GM19468 (cell line): Measurements from ENCODE around the gene SPPL2B.

ENCODE experiments used
- ATAC-seq: cut with Tn5 transposase; IDR thresholded peaks from one replicate; pipeline ENCODE4 v1.9.1; 2021; ENCODE audit warnings: mild to moderate bottlenecking, moderate library complexity, moderate number of reproducible peaks; ENCODE audit not compliant: unreplicated experiment; ENCODE audit errors: extremely low read depth

The SPPL2B gene

DNA sequence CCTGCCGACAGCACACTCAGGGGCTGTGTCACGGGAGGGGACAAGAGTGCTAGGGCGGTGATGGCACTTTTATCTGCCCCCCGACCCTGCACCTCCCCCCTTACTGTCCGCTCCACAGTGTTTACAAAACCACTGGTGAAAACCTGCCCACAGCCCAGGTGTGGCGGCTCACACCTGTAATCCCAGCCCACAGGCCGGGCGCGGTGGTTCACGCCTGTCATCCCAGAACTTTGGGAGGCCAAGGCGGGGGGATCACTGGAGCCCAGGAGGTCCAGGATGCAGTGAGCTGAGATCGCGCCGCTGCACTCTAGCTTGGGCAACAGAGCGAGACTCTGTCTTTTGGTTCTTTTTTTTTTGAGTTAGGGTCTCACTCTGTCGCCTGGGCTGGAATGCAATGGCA lies 32.3 kb upstream of the SPPL2B start:
- ATAC-seq, result no peak

DNA sequence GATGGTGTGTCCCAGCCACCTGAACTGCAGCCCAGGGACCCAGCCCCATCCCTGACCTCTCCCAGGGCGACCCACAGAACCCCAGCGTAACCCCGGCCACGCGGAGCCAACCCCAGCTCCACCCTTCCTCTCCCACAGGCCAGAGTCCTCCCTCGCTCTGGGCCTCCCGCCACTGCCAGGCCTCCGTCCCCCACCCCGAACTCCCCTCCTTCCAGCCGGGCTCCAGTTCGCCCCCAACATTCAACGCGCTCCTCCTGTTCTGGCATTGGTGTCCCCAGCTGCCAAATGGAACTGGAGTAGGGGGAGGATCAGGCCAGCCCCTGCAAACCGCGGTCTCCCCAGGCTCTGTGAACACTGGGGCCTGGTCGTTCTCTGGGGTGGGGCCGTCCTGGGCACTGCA lies 28.0 kb upstream of the SPPL2B start:
- ATAC-seq, result no peak

DNA sequence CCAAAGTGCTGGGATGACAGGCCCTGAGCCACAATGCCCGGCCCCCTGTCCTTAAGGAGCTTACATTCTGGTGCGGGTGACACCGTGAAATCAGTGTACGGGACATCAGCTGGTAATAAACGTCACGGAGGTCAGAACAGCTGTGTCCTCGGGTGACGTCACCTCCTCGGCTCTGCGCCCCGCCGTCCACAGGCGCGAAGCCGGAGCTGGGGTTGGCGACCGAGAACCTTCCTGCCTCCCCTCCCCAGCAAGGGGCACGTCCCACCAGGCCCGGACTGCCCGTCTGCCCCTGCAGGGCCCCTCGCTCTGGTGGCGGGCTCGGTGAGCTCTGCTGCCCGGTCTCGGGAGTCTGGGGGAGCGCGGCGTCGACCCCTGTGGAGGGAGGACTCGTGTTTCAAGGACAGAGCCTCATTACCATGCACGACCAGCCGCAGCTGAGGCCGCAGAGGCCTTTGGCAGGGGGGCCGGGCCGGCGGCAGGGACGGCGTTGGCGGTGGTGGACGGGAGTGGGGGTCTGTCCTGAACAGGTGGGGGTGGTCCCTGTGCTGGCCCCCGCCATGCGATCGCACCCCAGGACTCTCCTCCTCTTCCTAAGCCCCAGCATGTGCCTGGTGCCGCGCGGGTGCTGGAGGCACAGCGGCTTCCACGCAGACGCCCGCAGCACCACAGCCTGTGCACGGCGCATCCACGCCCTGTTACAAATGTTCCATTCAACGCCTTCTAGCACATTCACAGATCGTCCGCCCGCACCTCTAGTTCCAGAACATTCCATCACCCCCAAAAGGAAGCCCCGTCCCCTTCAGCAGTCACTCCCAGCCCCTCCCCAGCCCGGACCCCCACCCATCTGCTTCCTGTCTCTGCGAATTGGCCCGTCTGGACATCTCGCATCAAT lies 25.9 kb upstream of the SPPL2B start:
- ATAC-seq, result no peak

DNA sequence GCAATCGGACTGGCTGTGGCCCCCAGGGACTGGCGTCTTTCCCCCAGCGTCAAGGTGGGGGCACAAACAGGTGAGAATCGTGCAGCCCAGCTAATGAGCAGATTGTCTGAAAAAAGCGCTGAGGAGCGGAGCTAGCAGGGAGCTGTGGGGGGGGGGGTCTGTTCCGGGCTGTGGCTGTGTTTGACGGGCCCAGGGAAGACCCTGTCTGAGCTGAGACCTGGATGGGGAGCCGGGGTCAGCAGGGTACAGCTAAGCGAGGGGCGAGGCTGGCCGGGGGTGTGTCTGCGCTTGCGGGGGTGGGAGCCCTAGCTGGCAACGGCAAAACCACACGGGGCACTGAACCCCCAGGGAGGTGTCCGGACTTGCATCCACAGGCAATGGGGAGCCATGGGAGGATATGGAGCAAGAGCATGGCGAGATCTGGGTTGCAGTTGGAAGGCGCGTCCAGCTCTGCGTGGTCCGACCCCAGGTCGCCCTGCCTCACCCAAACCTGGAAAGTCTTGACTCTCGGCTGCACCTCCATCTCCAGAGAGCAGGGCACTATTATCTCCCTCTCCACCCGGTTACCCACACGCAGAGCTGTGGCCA lies 25.2 kb upstream of the SPPL2B start:
- no peak for ATAC-seq

DNA sequence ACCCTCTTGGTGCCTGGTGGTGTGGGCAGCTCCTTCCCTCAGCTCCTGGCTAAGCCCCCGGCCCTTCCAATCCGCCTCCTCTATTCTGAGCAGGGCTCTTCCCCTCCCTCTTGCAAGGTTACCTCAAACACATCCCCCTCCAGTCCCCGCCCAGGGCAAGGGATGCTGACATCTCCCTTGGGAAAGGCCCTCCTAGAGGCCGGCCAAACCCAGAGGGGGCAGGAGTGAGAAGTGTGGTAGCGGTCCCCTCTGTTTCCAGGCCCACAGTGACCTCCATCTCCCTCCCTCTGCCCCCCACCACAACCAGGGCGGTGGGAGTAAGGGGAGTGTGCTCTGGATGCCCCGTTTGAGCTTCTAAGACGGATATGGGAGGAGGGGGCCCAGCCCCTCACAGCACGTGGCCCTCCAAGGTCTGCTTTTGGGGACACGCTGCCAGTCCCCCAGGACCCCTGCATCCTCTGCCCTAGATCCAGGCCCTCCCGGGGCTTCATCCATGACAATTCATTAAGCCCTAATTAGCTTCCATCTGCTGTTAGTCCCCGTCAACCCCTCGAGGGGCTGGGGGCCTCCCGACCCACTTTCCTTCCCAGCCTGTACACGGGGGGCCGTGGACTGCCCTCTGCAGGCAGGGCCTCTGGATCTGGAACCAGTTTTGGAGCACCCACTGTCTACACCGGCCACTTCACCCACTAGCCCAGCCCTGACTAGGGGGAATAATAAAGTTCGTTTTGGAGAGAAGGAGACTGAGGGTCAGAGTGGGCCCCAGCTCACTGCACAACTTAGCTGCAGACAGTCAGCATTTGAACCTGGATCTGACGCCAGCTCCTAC lies 22.8 kb upstream of the SPPL2B start:
- ATAC-seq, result no peak

DNA sequence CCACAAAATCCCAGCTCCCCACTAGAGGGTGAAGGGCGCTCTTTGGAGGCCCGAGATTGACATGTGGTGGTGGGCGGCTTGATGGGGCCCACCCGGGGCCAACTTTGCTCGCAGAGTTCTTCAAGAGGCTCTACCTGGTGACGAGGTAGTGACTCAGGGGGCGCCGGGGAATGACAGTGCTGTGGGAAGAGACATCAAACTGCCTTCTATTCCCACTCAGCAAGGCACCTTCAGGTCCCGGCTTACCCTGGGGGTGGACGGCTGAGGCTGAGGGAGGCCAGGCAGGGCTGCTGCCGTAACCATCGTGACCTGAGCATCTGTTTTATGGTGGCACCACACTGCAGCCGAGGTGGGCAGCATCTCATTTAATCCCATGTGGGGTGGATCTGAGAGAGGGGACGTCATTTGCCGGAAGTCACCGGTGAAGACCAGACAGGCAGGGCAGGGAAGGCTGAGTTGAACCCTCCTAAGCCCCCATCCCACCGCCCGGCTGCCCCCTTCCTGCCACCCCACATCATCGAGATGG lies 22.1 kb upstream of the SPPL2B start:
- no peak for ATAC-seq

DNA sequence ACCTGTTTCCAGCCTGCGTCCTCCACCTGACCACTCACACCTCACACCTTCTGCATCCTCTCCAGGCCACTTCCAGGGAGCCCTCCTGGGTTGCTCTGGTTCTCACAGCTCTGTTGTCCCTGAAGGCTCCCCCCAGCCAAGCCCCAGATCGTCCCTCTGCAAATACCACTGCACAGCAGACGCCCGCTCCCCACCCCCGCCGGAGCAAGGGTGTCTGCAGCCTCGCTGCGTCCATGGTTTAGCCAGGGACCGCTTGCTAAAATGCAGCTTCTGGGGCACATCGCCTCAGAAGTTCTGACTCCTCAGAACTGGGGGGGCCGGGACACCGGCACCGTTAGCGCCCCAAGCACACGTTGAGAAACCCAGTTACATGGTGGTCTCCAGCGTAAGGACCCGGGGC lies 21.5 kb upstream of the SPPL2B start:
- ATAC-seq, result no peak

DNA sequence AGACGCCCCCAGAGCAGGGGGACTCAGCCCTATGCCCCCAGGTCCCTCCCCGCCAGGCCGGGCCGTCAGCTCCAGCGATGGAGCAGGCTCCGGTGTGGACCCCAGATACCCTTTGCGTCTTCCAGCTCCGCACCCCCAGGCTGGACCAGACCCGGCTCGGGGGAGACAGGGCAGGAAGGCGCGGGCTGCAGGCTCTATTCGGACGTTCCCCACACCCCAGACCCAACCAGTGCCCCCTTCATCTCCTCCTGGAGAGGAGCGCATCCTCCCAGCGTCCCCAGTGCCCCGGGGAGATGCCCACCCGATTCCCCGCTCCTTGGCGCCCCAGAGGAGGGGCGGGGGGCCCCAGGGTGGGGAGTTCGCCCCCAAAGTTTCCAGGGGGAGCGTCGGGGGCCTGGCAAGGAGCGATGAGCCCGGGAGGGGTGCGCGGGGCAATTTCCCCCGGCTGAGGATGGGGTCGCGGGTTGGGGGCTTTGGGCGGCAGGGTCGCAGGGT lies 20.9 kb upstream of the SPPL2B start:
- no peak for ATAC-seq

DNA sequence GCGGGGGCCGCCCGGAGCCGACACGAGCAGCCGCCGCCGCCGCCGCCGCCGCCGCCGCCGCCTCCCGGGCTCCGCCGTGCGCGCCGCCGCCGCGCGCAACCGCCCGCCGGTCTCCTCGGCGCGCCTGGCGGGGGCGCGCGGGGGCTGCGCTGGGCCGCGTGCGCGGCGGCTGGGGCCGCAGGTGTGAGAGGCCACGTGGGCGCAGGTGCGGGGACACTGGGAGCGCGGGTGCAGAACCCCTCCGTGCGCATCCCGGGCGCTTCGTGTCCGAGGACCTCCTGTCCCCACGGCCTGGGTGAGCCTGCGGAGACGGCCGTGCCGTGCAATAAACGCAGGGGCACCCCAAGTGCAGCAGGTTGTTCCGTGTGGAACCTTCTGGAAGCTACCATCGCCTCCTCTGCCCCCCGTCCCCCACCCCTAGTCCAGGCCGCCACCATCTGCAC lies 20.3 kb upstream of the SPPL2B start, which contains the start of gene LINGO3:
LINGO3 (minus strand) TSS at position 41 of the 443 bp plus-strand sequence. CDS start 16,378 bp downstream, outside the sequence.
- no peak for ATAC-seq

DNA sequence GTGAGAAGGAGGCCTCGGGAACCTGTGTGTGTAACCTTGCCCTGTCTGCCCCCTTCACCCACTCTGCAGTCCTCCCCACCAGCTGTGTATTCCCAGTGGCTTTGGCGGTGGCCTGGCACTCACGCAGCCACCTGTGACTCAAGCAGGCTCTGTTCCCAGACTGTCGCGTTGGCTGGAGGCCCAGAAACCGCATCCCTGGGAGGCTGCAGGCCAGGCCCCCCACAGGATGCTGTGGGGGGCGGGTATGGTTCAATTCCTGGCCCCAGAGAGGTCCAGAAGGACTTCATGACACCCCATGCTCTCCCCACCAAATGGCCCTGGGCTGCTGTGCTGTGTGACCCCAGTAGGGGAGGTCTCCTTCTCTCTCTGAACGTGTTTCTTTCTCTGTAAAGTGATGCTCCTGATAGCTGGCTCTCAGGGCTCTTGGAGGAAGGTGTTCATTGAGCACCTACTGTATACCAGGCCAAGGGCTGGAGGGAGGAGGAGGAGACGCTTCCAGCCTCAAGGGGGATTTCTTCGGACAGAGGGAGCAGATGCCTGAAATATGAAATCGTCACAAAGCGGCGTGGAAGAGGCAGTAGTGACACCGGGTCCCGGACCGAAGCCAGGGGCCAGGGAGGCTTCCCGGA lies 18.6 kb upstream of the SPPL2B start:
- no peak for ATAC-seq

DNA sequence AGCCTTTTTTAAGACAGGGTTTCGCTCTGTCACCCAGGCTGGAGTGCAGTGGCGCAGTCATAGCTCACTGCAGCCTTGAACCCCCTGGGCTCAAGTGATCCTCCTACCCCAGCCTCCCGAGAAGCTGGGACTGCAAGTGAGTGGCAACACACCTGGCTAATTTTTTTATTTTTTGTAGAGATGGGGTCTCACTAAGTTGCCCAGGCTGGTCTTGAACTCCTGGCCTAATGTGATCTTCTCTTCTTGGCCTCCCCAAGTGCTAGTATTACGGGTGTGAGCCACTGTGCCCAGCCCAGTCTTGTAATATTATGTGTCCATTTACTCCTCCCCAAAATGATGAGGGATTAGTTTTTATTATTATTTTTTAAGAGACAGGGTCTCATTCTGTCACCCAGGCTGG lies 17.4 kb upstream of the SPPL2B start:
- no peak for ATAC-seq

DNA sequence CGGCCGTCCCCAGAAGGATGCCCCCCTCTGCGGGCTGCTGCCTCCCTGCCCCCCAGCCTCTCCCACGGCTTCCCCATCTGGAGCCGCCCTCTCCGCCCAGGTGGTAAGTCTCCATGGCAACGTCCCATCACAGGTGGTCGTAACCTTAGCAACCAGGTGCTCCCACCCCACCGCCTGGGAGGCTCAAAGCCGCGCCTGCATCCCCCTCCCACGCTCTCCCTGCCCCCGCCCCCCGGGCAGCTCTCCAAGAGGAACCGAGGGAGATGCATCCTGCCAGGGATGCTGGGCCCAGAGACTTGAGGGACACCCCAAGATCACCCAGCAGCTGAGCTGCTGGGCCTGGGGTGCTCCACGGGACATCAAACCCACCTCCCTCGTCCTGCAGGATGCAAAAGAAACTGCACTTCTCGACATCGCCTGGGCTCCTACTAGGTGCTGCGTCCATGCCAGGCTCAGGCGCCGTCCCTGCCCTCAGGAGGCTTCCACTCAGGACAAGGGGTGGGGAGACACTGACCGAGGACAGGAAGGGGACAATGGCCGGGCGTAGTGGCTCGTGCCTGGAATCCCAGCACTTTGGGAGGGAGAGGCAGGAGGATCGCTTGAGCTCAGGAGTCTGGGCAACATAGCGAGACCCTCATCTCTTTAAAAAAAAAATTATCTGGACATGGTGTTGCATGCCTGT lies 15.5 kb upstream of the SPPL2B start:
- no peak for ATAC-seq

DNA sequence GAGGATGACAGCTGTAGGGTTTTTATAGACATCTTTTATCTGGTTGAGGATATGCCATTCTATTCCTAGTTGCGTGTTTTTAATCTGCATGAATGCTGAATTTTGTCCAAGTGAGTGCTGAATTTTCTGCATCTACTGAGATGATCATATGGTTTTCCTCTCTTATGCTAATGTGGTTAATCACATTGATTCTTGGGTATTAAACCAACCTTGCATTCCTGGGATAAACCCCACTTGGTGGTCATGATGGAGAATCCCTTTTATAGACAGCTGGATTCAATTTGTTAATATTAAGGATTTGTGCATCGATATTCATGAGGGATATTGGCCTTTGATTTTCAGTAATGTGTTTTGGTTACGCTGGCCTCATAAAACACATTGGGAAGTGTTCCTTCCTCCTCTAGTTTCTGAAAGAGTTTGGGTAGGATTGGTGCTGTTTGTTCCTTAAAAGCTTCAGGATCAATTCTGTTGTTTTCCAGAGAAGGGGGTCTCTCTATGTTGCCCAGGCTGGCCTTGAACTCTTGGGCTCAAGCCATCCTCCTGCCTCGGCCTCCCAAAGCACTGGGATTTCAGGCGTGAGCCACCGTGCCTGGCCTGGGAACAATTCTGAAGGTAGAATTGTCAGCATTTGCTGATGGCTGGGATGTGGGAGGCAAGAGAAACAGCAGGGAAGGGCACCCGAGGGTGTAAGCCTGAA lies 13.2 kb upstream of the SPPL2B start:
- ATAC-seq, result no peak

DNA sequence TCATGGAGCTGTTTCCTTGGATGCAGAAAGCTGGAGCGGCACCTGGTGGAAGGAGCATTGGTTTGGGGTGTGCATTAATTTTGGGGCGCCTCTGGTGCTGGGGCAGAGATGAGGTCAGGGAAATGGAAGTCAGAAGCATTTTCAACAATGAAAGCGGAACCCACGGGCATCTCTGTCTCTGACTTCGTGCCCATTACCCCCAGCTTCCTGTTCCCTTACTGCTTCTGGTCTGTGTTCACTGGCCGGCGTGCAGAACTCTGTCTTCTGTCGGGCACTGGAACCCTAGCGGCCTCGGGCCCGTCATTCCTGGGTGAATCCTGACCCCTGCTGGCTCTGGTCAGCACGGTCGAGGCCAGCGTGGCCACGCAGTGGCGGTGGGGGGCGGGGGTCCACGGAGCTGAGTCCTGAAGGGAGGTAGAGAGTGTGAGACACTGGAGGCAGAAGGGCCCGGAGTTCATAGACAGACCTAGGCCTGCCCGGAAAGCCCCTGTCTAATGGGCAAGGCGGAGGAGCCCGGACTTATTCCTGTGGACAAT lies 12.6 kb upstream of the SPPL2B start:
- ATAC-seq, result no peak

DNA sequence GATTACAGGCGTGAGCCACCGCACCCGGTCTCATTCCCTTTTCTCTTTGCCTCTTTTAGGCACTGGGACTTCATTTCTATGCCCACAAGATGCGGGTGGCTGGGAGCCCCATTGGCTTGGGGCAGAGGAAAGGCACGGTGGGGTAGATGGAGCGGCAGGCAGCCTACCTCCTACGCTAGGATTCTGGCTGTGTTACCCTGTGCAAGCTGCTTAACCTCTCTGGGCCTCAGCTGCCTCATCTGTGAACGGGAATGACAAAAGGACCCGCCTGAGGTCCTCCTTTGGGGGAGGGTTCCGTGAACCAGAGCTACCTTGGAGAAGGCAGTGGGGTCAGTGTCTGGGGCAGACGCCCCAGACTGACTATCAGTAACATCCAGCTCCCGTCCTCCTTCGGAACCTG lies 11.2 kb upstream of the SPPL2B start:
- no peak for ATAC-seq

DNA sequence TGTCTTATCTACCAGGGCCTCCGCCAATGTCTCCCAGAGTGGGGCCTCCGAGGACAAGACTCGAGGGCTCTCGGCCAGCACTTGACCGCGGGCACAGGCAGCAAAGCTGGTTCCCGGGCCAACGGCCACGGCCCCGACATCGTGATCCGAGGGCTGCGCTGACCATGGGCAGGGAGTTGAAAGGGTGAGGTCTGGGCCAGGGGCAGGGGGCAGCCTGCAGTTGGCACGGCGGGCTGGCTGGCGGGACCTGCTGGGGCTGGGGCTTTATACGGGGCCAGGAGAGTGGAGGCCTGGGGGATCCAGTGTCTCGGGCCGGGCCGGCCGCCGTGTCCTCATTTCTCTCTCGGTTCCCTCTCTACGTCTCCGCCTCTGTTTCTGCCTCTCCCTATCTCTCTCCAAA lies 10.7 kb upstream of the SPPL2B start:
- ATAC-seq, result no peak

DNA sequence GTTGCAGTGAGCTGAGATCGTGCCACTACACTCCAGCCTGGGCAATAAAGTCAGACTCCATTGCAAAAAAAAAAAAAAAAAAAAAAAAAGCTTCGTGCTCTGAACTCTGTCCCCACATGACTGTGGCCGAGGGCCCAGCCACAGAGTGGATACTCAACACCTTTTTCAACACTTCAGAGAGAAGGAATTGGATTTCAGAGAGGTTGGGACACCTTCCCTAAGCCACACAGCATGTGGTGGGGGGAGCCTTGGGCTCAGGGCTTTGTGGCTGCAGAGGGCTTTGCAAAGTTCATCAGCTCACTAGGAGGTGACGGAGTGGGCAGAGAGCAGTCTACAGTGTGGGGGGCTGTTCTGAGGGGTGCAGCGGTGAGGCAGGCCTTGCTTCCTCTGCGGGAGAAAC lies 9.6 kb upstream of the SPPL2B start:
- no peak for ATAC-seq

DNA sequence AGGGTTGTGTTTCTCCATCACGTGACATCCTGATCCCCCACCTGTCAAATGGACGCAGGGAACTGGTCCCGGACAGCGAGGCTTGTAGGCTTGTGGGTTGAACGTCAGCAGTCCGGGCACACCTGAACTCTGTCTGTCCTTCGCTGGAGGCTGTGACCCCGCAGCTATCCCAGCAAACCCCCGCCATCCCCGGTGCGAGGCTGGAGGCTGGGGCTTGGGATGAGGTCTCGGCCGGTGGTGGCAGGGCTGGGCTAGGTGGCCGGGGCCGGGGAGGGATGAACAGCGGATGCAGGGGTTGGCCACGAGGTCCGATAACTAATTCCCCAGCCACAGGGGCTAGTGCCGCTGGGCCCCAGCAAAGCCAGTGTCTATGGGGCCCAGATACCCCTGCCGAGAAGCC lies 8.9 kb upstream of the SPPL2B start:
- no peak for ATAC-seq

DNA sequence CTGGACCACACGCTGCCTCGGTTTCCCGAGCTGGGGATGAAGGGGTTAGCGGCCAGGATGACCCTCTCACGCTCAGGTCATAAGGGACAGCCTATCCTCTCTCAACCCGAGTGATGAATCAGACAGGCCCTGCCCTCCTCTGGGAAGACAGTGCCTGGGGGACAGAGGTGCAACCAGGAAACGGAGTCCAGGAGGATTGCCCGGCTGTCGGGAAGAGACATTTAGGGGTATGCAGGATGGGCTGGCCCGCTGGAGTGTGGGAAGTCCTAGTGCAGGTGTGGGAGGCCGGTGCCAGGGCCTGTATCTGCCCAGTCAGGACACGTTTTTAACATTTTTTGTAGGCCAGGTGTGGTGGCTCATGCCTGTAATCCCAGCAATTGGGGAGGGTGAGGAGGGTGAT lies 8.4 kb upstream of the SPPL2B start:
- ATAC-seq, result no peak
